Panc1 (cell line): ENCODE results near the gene PEAK3. TPM values are rescaled to one million over a fixed set of nuclear protein-coding genes. Genes with fewer than 3 reads are reported as not detected.

Source experiments
- ATAC-seq: fragments of 200-7000 bp; cut with Tn5 transposase; 2 replicates; pipeline ENCODE4 v1.9.1; 2020; ENCODE audit warnings: mild to moderate bottlenecking, moderate library complexity
- BruUV-seq: library from RNA; stranded (reverse); fragments of 400-500 nt; replicated peaks from 2 replicates; lab custom pipeline; 2021; lab: Mats Ljungman, UMichigan
- CTCF ChIA-PET: fragments of 300-600 bp; sonication (Branson Sonifier 250); formaldehyde crosslinking; loops from one replicate; lab custom pipeline; 2022; ENCODE audit warnings: antibody characterized with exemption; lab: Charles Lee
- POLR2A ChIA-PET: fragments of 300-600 bp; sonication (Branson Sonifier 250); formaldehyde crosslinking; loops from one replicate; lab custom pipeline; 2022; ENCODE audit warnings: antibody characterized with exemption; lab: Charles Lee
- DNase-seq: peaks from one replicate; pipeline ENCODE4 v3.0.0-alpha.2; 2010; ENCODE audit warnings: low read depth, low spot score
- H3K27ac ChIP-seq: 2 replicates; pipeline ENCODE4 v1.5.1; 2011; ENCODE audit warnings: mild to moderate bottlenecking, low read length, inconsistent platforms
- H3K27me3 ChIP-seq: fragments of 200-500 bp; sonication (Bioruptor generic); 2 replicates; pipeline ENCODE4 v1.6.0; 2014; ENCODE audit warnings: low read length, inconsistent platforms; ENCODE audit not compliant: control insufficient read depth, insufficient read depth
- H3K36me3 ChIP-seq: fragments of 200-500 bp; sonication (Bioruptor generic); 2 replicates; pipeline ENCODE4 v1.5.1; 2014; ENCODE audit warnings: inconsistent platforms, mild to moderate bottlenecking, low read length, moderate library complexity; ENCODE audit not compliant: control insufficient read depth, insufficient read depth
- H3K4me1 ChIP-seq: 2 replicates; pipeline ENCODE4 v1.5.1; 2011; ENCODE audit warnings: inconsistent platforms, mild to moderate bottlenecking, low read length, moderate library complexity; ENCODE audit not compliant: control insufficient read depth, insufficient read depth
- H3K4me3 ChIP-seq, 2 experiments: 2 replicates each; pipeline ENCODE4 v1.5.1; 2011 to 2012; ENCODE audit warnings: low read depth in 2 of 2, low read length in 2 of 2, mild to moderate bottlenecking in 2 of 2, inconsistent platforms in 1 of 2, moderate library complexity in 1 of 2
- H3K9me3 ChIP-seq: fragments of 200-500 bp; sonication (Bioruptor generic); 2 replicates; pipeline ENCODE4 v1.5.1; 2014; ENCODE audit warnings: low read depth, mild to moderate bottlenecking, inconsistent platforms, low read length, moderate library complexity; ENCODE audit not compliant: control insufficient read depth, insufficient read depth
- CTCF ChIP-seq: fragments of 450-650 bp; IDR thresholded peaks from 2 replicates; pipeline ENCODE4 v1.5.1; 2017; ENCODE audit warnings: mild to moderate bottlenecking
- POLR2AphosphoS5 ChIP-seq: IDR thresholded peaks from 2 replicates; pipeline ENCODE4 v1.6.1; 2012; ENCODE audit warnings: mild to moderate bottlenecking, low read depth, low read length, moderate library complexity
- REST ChIP-seq, 2 experiments: IDR thresholded peaks; 2 replicates each; pipeline ENCODE4 v1.6.1; 2011 to 2012; ENCODE audit warnings: low read depth in 2 of 2, control low read depth in 1 of 2, low read length in 1 of 2, mild to moderate bottlenecking in 1 of 2, moderate library complexity in 1 of 2; ENCODE audit not compliant: insufficient read depth in 1 of 2
- SIN3A ChIP-seq: IDR thresholded peaks from 2 replicates; pipeline ENCODE4 v1.6.1; 2012; ENCODE audit warnings: low read depth, mild to moderate bottlenecking, low read length, moderate library complexity, borderline replicate concordance; ENCODE audit not compliant: insufficient read depth
- TCF7L2 ChIP-seq: IDR thresholded peaks from 2 replicates; pipeline ENCODE4 v1.6.1; 2011; ENCODE audit warnings: mild to moderate bottlenecking, low read depth, low read length, inconsistent platforms
- in situ Hi-C: cut with HindIII; loops from 2 replicates; pipeline ENCODE4 v1.10.0; 2016; ENCODE audit warnings: low sequenced_read_pairs, low pct_unique_long_range_greater_than_20kb
- intact Hi-C: fragments of 100-400 bp; cut with micrococcal nuclease; formaldehyde crosslinking; loops from one replicate; pipeline ENCODE4 v1.10.0; 2022; ENCODE audit not compliant: unreplicated experiment
- total RNA-seq: library from RNA; stranded (reverse); gene quantifications from one replicate; pipeline ENCODE4 v1.2.1, GENCODE V29; 2021; ENCODE audit not compliant: unreplicated experiment

Gene PEAK3
- total RNA-seq, 1 experiment from 2014 or later = not detected

- POLR2A ChIA-PET = no interaction called here
- CTCF ChIA-PET = no interaction called here
- intact Hi-C loops (no loop called here), in situ Hi-C loops (no loop called here)
- Histone ChIP-seq H3K27me3 (no peaks in the 10 kb centered on the region), H3K4me1 (no peaks in the 10 kb centered on the region), H3K9me3 (no peaks in the 10 kb centered on the region), H3K27ac (no peak overlapping the region), H3K36me3 (no peaks in the 10 kb centered on the region), H3K4me3 (no peak overlapping the region)
- TF ChIP-seq POLR2AphosphoS5 (no peak), CTCF (no peak), REST (IDR thresholded peaks at IDR 0.05; ENCODE audit: insufficient read depth in 1 of 2, low read depth in 2 of 2, low read length in 1 of 2) (no peak), SIN3A (no peak), TCF7L2 (no peak)
- ATAC-seq (no peak), DNase-seq (no peak)
- BruUV-seq = no TSS peak
Measured at GRCh38 chr19:2300533-2300932, 18.6 kb upstream of the PEAK3 start.

GRCh38 chr19:2296141-2296540 is 14.2 kb upstream of the PEAK3 start:
- ATAC-seq (no peak), DNase-seq (no peak)
- Histone ChIP-seq H3K27me3 (no peaks in the 10 kb centered on the region), H3K27ac (no peak overlapping the region), H3K9me3 (no peaks in the 10 kb centered on the region), H3K4me3 (no peak overlapping the region), H3K4me1 (no peaks in the 10 kb centered on the region), H3K36me3 (no peaks in the 10 kb centered on the region)
- no peak for TF ChIP-seq REST (IDR thresholded peaks at IDR 0.05; ENCODE audit: insufficient read depth in 1 of 2, low read depth in 2 of 2, low read length in 1 of 2)
- TF ChIP-seq SIN3A = no peak
- TF ChIP-seq POLR2AphosphoS5 = no peak
- TF ChIP-seq CTCF = no peak
- no peak for TF ChIP-seq TCF7L2
- intact Hi-C loops (no loop called here), in situ Hi-C loops (no loop called here)
- CTCF ChIA-PET = no interaction called here
- BruUV-seq = no TSS peak
- POLR2A ChIA-PET = no interaction called here
